HUES48 (cell line): ENCODE measurements around the gene TRAPPC10.

Source experiments
- H3K27ac ChIP-seq: one replicate; pipeline ENCODE4 v1.7.0; 2013; ENCODE audit warnings: low read depth, low read length, inconsistent platforms
- H3K27me3 ChIP-seq: 2 replicates; pipeline ENCODE4 v1.6.1; 2013; ENCODE audit warnings: mild to moderate bottlenecking, low read length; ENCODE audit not compliant: control insufficient read depth, insufficient read depth
- H3K36me3 ChIP-seq: 2 replicates; pipeline ENCODE4 v1.6.1; 2013; ENCODE audit warnings: low read length; ENCODE audit not compliant: control insufficient read depth, insufficient read depth
- H3K4me1 ChIP-seq: 2 replicates; pipeline ENCODE4 v1.6.1; 2013; ENCODE audit warnings: mild to moderate bottlenecking, low read length; ENCODE audit not compliant: control insufficient read depth, insufficient read depth
- H3K4me3 ChIP-seq: 2 replicates; pipeline ENCODE4 v1.5.1; 2013; ENCODE audit warnings: mild to moderate bottlenecking, low read depth, low read length
- H3K9ac ChIP-seq: 2 replicates; pipeline ENCODE4 v1.6.1; 2013; ENCODE audit warnings: mild to moderate bottlenecking, low read depth, low read length, moderate library complexity
- H3K9me3 ChIP-seq: 2 replicates; pipeline ENCODE4 v1.6.1; 2013; ENCODE audit warnings: low read length; ENCODE audit not compliant: control insufficient read depth, insufficient read depth

Gene TRAPPC10

GRCh38 chr21:44021064-44021463, 9.0 kb downstream of the TRAPPC10 start:
- Histone ChIP-seq H3K27me3 (no peaks in the 10 kb centered on the region), H3K4me3 (no peak overlapping the region), H3K9me3 (no peaks in the 10 kb centered on the region), H3K4me1 (peaks cover 15% of the 10 kb centered on the region), H3K36me3 (no peaks in the 10 kb centered on the region), H3K9ac (no peak overlapping the region), H3K27ac (no peak overlapping the region)

- Histone ChIP-seq H3K27ac (no peak overlapping the region), H3K36me3 (no peaks in the 10 kb centered on the region), H3K27me3 (no peaks in the 10 kb centered on the region), H3K9me3 (no peaks in the 10 kb centered on the region), H3K9ac (no peak overlapping the region), H3K4me3 (no peak overlapping the region), H3K4me1 (peaks cover 25% of the 10 kb centered on the region)
Observed at GRCh38 chr21:44024257-44024656, 12.1 kb downstream of the TRAPPC10 start.

- Histone ChIP-seq H3K27me3 (no peaks in the 10 kb centered on the region), H3K36me3 (no peaks in the 10 kb centered on the region), H3K4me3 (no peak overlapping the region; the same call in 1 of the 2 replicates), H3K4me1 (peaks cover 25% of the 10 kb centered on the region), H3K9ac (no peak overlapping the region), H3K27ac (peak overlapping the region; percentile 39), H3K9me3 (no peaks in the 10 kb centered on the region)
Observed at GRCh38 chr21:44024887-44025353, 12.8 kb downstream of the TRAPPC10 start.

GRCh38 chr21:44027607-44028286, 15.6 kb downstream of the TRAPPC10 start:
- no peak overlapping the region for H3K4me3 ChIP-seq
- no peaks in the 10 kb centered on the region for H3K27me3 ChIP-seq
- H3K36me3 ChIP-seq, result peaks cover 3% of the 10 kb centered on the region
- H3K4me1 ChIP-seq, result peaks cover 25% of the 10 kb centered on the region
- no peak overlapping the region for H3K27ac ChIP-seq
- no peak overlapping the region for H3K9ac ChIP-seq
- H3K9me3 ChIP-seq, result no peaks in the 10 kb centered on the region

- no peak overlapping the region for H3K27ac ChIP-seq
- H3K4me1 ChIP-seq, result peaks cover 25% of the 10 kb centered on the region
- no peak overlapping the region for H3K9ac ChIP-seq
Observed at GRCh38 chr21:44028287-44028659, 16.2 kb downstream of the TRAPPC10 start.

GRCh38 chr21:44029460-44030087, 17.5 kb downstream of the TRAPPC10 start:
- Histone ChIP-seq H3K36me3 (peaks cover 18% of the 10 kb centered on the region), H3K27ac (no peak overlapping the region), H3K4me1 (peaks cover 25% of the 10 kb centered on the region), H3K4me3 (no peak overlapping the region), H3K27me3 (no peaks in the 10 kb centered on the region), H3K9me3 (no peaks in the 10 kb centered on the region), H3K9ac (no peak overlapping the region)

More at GRCh38 chr21:44028287-44028659, 16.2 kb downstream of the TRAPPC10 start:
- Histone ChIP-seq H3K4me3 (no peak overlapping the region), H3K9me3 (no peaks in the 10 kb centered on the region), H3K27me3 (no peaks in the 10 kb centered on the region), H3K36me3 (peaks cover 9% of the 10 kb centered on the region)

GRCh38 chr21:44035244-44035643, 23.1 kb downstream of the TRAPPC10 start:
- Histone ChIP-seq H3K27ac (no peak overlapping the region), H3K4me3 (no peak overlapping the region), H3K9ac (no peak overlapping the region), H3K27me3 (no peaks in the 10 kb centered on the region), H3K36me3 (peaks cover 62% of the 10 kb centered on the region), H3K9me3 (no peaks in the 10 kb centered on the region), H3K4me1 (no peaks in the 10 kb centered on the region)

- Histone ChIP-seq H3K4me1 (no peaks in the 10 kb centered on the region), H3K27ac (no peak overlapping the region), H3K9ac (no peak overlapping the region), H3K36me3 (peaks cover 55% of the 10 kb centered on the region), H3K4me3 (no peak overlapping the region), H3K9me3 (no peaks in the 10 kb centered on the region), H3K27me3 (no peaks in the 10 kb centered on the region)
Observed at GRCh38 chr21:44038063-44038462, 26.0 kb downstream of the TRAPPC10 start.

- Histone ChIP-seq H3K9ac (no peak overlapping the region), H3K36me3 (peaks cover 41% of the 10 kb centered on the region), H3K4me3 (no peak overlapping the region), H3K4me1 (no peaks in the 10 kb centered on the region), H3K27ac (no peak overlapping the region), H3K27me3 (no peaks in the 10 kb centered on the region), H3K9me3 (no peaks in the 10 kb centered on the region)
Observed at GRCh38 chr21:44039828-44040227, 27.7 kb downstream of the TRAPPC10 start.

- Histone ChIP-seq H3K36me3 (peaks cover 12% of the 10 kb centered on the region), H3K4me3 (no peak overlapping the region), H3K27ac (no peak overlapping the region), H3K27me3 (no peaks in the 10 kb centered on the region), H3K9ac (no peak overlapping the region), H3K4me1 (no peaks in the 10 kb centered on the region), H3K9me3 (no peaks in the 10 kb centered on the region)
Observed at GRCh38 chr21:44043613-44044012, 31.5 kb downstream of the TRAPPC10 start.

GRCh38 chr21:44046734-44047133, 34.6 kb downstream of the TRAPPC10 start:
- Histone ChIP-seq H3K27ac (no peak overlapping the region), H3K9ac (no peak overlapping the region), H3K4me1 (no peaks in the 10 kb centered on the region), H3K27me3 (no peaks in the 10 kb centered on the region), H3K4me3 (no peak overlapping the region), H3K36me3 (0 out of 2 replicates have a peak, but pooled peaks cover under 1% of the 10 kb centered on the region), H3K9me3 (no peaks in the 10 kb centered on the region)
